ENCODE results near the gene THY1. TPM values are rescaled to one million over a fixed set of nuclear protein-coding genes. Genes with fewer than 3 reads are reported as not detected.

THY1 gene
- total RNA-seq, result 31.3 TPM

DNA sequence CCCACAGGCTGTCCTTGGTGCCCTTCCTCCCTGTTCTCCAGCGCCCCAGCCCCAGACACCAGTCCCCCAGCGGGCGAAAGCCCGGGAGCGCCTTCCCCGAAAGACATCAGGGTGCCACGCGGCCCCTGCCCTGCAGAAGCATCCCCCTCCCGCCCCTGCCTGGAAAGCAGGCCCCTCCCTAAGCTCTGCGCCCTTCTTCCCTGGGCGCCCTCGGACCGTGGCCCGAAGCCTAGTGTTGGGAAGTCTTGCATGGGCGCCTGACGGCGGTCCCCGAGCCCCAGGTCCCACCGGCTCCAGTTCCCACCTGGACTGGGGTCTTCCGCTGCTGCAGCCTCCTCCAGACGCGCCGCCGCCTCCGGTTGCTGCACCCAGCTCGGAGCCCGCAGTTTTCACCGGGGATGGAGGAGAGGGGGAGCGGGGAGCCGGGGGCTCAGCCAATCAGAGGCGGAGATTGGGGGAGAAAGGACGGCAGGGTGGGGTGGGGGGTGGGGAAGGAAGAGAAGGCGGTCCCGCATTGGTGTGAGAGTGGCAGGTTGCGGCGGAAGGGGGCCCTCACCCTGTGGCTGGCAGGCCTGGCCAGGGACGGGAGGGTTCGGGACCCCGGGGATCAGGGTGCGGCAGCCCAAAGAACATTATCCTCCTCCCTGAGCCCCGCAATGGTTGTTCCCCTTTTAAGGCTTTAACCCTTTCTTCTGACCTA is at the start of gene THY1:
THY1 (minus strand) TSS at position 364 of the 700 bp plus-strand sequence. CDS start 2,267 bp downstream, outside the sequence.

DNA sequence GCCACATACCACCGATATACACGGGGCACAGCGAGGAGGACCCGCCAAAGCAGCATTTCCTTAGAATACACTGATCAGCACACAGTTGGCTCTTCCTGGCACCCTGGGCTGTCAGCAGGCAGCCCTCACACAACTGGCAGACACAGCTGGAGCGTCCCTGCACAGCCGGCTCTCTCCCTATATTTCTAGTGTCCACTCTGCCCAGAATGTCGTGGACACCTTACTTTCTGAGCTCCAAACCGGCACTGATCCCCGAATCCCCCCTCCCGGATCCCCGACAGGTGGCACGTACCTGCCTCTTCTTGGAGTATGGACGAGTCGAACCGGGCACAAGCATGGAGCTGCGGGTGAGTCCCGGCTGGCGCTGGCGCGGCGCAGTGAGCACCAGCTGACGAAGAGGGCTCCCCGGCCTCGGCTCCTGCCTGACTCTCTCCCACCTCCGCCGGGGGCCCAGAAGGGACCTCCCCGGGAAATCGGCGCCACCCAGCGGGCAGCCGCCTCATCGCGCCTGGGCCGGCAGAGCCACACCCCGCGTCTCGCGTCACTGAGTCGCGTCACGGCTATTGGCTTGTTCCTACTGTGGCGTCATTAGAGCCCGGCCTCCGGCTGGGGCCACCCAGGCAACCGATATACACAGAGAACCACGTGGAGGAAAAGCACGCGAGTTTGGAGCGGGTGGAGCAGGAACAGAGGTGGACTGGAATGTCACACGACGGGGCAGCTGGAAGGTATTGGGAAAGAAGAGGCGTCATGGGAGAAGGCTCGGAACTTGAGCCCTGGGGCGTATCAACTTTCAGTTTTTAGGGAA is 41.6 kb downstream of the THY1 start, which contains the start of gene USP2:
USP2 (minus strand) TSS at position 510 of the 808 bp plus-strand sequence. CDS start 8,210 bp downstream, outside the sequence.

Small RNA genes lying within 50 kb of the gene (small RNA-seq; reads per million reads assigned to genes)
- gene AP003396.4 (ENCODE audit: low replicate concordance), result not detected

Other genes starting within 250 kb of the THY1 start
- gene NHERF4, start 237.7 kb downstream of the THY1 start, total RNA-seq, result not detected
- 25.0 TPM for gene CBL, start 216.8 kb downstream of the THY1 start, total RNA-seq
- gene MCAM, start 106.0 kb downstream of the THY1 start, total RNA-seq, result 12.8 TPM
- 2.5 TPM for gene RNF26, start 88.6 kb downstream of the THY1 start, total RNA-seq
- 1.6 TPM for gene C1QTNF5, start 82.3 kb downstream of the THY1 start, total RNA-seq
- not detected for gene MFRP, start 76.5 kb downstream of the THY1 start, total RNA-seq
- gene USP2, start 41.5 kb downstream of the THY1 start, total RNA-seq, result 5.0 TPM